GM21576 (cell line): Measurements from ENCODE around the gene PSMD12.
"Not testable (repeated sequence)": the region's sequence is repeated elsewhere in the genome, so short reads cannot be mapped to it uniquely, and the experiment has no call there.

Source experiments
- ATAC-seq: cut with Tn5 transposase; IDR thresholded peaks from one replicate; pipeline ENCODE4 v1.9.1; 2021; ENCODE audit warnings: mild to moderate bottlenecking, moderate library complexity; ENCODE audit not compliant: unreplicated experiment

PSMD12 gene

DNA sequence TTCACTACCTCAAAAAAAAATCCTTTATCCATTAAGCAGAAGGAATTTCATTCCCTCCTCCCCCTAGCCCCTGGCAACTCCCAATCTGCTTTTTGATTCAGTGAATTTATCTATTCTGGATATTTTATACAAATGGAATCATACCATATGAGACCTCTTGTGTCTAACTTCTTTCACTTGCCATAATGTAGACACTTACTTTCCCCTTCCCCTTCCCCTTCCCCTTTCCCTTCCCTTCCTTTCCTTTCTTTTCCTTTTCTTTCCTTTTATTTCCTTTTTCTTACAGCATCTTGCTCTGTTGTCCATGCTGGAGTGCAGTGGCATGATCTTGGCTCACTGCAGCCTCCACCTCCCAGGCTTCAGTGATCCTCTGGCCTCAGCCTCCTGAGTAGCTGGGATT is 50.5 kb downstream of the PSMD12 start:
- no peak for ATAC-seq

DNA sequence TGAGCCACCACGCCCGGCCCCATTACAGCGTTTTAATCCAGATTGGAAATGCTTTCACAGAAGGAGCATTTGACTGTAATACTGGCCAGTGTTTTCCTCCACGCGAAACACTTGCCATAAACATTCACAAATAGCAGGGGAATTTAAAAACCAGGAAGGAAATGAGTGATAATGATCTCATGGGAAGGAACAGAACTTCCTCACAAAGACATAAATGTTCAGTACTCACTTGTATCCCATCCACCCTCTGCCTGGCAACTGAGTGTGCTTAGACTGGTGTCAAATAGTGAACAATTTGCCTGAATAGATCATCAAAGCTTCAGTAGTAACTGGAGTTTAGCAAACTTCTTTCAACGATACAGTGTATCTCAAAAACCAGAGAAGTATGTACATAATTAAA is 54.1 kb downstream of the PSMD12 start:
- ATAC-seq: no peak

DNA sequence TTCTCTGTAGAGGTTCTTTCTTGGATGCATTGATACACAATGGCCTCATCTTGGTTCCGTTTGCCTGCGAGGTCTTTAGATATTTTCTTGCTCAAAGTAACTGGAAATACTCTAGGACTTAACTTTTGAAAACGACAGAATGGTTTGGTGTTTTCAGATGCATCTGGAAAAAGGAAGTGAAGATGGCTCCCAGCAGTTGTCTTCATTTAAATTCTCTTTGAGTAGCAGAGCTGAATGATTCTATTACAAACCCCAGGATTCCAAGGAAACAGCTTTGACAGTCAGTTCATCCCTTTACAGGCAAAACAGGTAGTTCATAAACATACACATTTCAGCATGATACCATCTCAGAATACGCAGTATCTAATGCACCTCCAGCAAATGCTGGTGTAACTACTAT is 54.8 kb downstream of the PSMD12 start:
- ATAC-seq: no peak

DNA sequence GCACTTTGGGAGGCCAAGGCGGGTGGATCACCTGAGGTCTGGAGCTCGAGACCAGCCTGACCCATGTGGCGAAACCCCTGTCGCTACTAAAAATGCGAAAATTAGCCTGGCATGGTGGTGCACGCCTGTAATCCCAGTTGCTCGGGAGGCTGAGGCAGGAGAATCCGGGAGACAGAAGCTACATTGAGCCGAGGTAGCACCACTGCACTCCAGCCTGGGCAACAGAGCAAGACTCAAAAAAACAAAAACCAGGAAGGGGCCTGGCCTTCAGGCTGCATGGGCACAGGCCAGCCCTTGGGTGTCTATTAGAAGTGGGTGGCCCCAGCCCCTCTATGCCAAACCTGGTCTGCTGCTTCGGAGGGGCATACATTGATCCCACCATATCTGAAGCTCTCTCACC is 56.0 kb downstream of the PSMD12 start:
- no peak for ATAC-seq

GRCh38 chr17:67305446-67306235 is 60.7 kb downstream of the PSMD12 start:
- not testable (repeated sequence) for ATAC-seq

- no peak for ATAC-seq
Observed at GRCh38 chr17:67297454-67297960, 68.9 kb downstream of the PSMD12 start.

- no peak for ATAC-seq
Observed at GRCh38 chr17:67294451-67295199, 71.8 kb downstream of the PSMD12 start.

- ATAC-seq: peak; percentile 84
Observed at GRCh38 chr17:67293251-67294203, 72.8 kb downstream of the PSMD12 start.

DNA sequence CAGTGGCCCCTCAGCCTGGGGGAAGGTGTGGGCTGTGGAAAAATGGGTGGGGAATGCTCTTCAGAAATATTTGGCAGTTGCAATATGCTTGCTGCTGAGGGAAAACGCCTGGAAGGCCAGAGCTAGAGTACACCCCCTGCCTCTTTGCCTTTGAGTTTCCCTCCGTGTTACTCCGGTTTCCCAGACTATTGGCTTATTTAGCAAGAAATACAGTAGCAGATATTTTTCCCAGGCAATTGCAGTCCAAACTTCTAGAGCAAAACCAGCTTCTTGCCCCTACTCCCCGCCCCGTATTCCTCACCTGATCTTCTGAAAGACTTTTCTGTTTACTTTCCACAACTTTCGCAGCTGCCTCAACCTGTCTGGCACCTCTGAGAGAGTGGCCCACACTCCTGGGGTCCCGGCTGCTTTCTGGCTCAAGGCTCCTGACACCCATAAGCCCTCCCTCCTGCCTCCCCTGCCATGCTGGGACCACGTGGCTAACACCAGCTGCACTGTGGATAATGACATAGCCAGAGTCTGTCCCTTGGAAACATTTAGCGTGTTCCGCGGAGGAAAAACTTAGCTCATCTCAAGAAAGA is 75.6 kb downstream of the PSMD12 start:
- ATAC-seq: no peak

DNA sequence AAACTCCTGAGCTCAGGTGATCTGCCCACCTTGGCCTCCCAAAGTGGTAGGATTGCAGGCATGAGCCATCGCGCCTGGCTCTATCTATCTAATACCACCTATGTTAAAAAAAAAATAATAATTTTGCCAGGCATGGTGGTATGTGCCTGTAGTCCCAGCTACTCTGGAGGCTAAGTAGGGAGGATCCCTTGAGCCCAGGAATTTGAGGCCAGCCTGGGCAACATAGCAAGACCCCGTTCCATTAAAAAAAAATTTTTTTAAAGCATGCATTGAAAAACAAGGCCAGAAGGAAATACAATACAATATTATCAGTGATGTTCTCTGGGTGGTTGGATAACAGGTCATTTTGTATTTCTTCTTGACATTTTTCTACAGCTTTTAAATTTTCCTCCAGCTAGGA is 76.1 kb downstream of the PSMD12 start:
- ATAC-seq: no peak

DNA sequence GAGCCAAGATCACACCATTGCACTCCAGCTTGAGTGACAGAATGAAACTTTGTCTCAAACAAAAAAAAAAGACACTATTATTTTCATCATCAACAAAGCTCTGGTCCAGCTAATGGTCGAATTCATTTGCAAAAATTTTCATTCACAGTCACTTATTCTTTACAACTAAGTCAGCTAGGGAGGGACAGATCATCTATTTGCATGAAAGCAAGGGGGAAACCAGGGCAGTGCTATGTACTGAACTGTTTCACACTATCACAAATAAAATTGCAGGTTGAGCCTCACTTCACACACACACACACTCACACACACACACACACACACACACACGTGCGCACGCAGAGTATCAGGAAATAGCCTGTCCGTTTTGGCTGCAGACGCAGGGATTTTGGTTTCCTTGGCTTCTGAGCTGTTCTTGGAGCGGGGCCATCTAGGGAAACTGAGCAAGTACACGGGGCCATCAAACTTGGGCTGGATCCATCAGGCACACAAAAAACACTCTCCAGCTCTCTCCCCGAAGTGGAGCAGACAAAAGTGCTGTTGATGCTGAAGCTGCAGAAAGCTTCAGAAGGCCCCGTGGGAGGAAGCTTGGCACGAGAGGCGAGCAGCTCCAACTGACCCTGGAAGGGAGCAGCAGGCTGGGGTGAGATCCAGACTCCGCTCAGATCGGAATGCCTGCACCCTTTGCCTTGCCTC is 77.0 kb downstream of the PSMD12 start:
- ATAC-seq: no peak
